HCT116 (cell line): ENCODE data around the gene FNIP2.

Source experiments
- CBX3 ChIP-seq: IDR thresholded peaks from 2 replicates; pipeline ENCODE4 v1.6.1; 2012; ENCODE audit warnings: low read depth
- CTCF ChIP-seq, 3 experiments: fragments of 200-600 bp in 1 of 3; sonication (generic) in 1 of 3; IDR thresholded peaks in 2 of 3; conservative IDR thresholded peaks in 1 of 3; 2 replicates each; pipeline ENCODE4 v1.5.1; 2012 to 2017; ENCODE audit warnings: low read depth in 2 of 3, low read length in 2 of 3, antibody characterized with exemption in 1 of 3, borderline replicate concordance in 1 of 3, control low read depth in 1 of 3, mild to moderate bottlenecking in 1 of 3, mixed read lengths in 1 of 3, mixed run types in 1 of 3, moderate library complexity in 1 of 3; ENCODE audit not compliant: insufficient read depth in 1 of 3
- EGR1 ChIP-seq: IDR thresholded peaks from 2 replicates; pipeline ENCODE4 v1.6.1; 2012; ENCODE audit warnings: low read depth
- EZH2 ChIP-seq: fragments of 200-600 bp; sonication (generic); IDR thresholded peaks from 2 replicates; pipeline ENCODE4 v1.6.1; 2017; ENCODE audit warnings: antibody characterized with exemption, mixed run types
- FOSL1 ChIP-seq: IDR thresholded peaks from 2 replicates; pipeline ENCODE4 v1.6.1; 2012; ENCODE audit warnings: low read depth
- MAX ChIP-seq: IDR thresholded peaks from 2 replicates; pipeline ENCODE4 v1.6.1; 2012
- POLR2A ChIP-seq: IDR thresholded peaks from 2 replicates; pipeline ENCODE4 v1.7.0; 2011; ENCODE audit warnings: borderline replicate concordance; ENCODE audit not compliant: insufficient read depth, insufficient read length; ENCODE audit errors: extremely low read depth
- POLR2AphosphoS5 ChIP-seq: IDR thresholded peaks from 2 replicates; pipeline ENCODE4 v1.6.1; 2011; ENCODE audit warnings: mild to moderate bottlenecking, low read depth, low read length, moderate library complexity
- RAD21 ChIP-seq: IDR thresholded peaks from 2 replicates; pipeline ENCODE4 v1.6.1; 2012; ENCODE audit warnings: low read depth, mild to moderate bottlenecking
- SP1 ChIP-seq: IDR thresholded peaks from 2 replicates; pipeline ENCODE4 v1.6.1; 2012; ENCODE audit warnings: low read depth
- ZNF274 ChIP-seq: fragments of 200-500 bp; sonication (Bioruptor generic); IDR thresholded peaks from 2 replicates; pipeline ENCODE4 v1.6.1; 2014; ENCODE audit warnings: mild to moderate bottlenecking, low read depth, low read length, inconsistent platforms
- TF ChIP-seq, protein P1 (sequence below): IDR thresholded peaks from 2 replicates; pipeline ENCODE4 v1.6.1; 2012; ENCODE audit warnings: low read depth

- TF ChIP-seq POLR2AphosphoS5 (no peak), CTCF (IDR thresholded peaks at IDR 0.05 in 2 of 3, conservative IDR thresholded peaks at IDR 0.05 in 1 of 3; ENCODE audit: borderline replicate concordance in 1 of 3, insufficient read depth in 1 of 3, low read depth in 2 of 3, low read length in 2 of 3) (no peak), RAD21 (no peak), SP1 (no peak), EZH2 (no peak), CBX3 (no peak), ZNF274 (no peak), EGR1 (no peak), FOSL1 (no peak), POLR2A (no peak), MAX (no peak)
- TF ChIP-seq, protein P1, sequence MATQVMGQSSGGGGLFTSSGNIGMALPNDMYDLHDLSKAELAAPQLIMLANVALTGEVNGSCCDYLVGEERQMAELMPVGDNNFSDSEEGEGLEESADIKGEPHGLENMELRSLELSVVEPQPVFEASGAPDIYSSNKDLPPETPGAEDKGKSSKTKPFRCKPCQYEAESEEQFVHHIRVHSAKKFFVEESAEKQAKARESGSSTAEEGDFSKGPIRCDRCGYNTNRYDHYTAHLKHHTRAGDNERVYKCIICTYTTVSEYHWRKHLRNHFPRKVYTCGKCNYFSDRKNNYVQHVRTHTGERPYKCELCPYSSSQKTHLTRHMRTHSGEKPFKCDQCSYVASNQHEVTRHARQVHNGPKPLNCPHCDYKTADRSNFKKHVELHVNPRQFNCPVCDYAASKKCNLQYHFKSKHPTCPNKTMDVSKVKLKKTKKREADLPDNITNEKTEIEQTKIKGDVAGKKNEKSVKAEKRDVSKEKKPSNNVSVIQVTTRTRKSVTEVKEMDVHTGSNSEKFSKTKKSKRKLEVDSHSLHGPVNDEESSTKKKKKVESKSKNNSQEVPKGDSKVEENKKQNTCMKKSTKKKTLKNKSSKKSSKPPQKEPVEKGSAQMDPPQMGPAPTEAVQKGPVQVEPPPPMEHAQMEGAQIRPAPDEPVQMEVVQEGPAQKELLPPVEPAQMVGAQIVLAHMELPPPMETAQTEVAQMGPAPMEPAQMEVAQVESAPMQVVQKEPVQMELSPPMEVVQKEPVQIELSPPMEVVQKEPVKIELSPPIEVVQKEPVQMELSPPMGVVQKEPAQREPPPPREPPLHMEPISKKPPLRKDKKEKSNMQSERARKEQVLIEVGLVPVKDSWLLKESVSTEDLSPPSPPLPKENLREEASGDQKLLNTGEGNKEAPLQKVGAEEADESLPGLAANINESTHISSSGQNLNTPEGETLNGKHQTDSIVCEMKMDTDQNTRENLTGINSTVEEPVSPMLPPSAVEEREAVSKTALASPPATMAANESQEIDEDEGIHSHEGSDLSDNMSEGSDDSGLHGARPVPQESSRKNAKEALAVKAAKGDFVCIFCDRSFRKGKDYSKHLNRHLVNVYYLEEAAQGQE = no peak
These were observed 136.0 kb downstream of the FNIP2 start for GRCh38 chr4:158904815-158905214.
